DMS79 treated with DMSO at 0.1 percent for 48 hours (cell line): ENCODE measurements around the gene LGALS9C.
"Not testable (repeated sequence)": the region's sequence is repeated elsewhere in the genome, so short reads cannot be mapped to it uniquely, and the experiment has no call there.

Experiments used
- DNase-seq: peaks from one replicate; lab custom pipeline; 2025; lab: John Stamatoyannopoulos, UW

Gene LGALS9C

DNA sequence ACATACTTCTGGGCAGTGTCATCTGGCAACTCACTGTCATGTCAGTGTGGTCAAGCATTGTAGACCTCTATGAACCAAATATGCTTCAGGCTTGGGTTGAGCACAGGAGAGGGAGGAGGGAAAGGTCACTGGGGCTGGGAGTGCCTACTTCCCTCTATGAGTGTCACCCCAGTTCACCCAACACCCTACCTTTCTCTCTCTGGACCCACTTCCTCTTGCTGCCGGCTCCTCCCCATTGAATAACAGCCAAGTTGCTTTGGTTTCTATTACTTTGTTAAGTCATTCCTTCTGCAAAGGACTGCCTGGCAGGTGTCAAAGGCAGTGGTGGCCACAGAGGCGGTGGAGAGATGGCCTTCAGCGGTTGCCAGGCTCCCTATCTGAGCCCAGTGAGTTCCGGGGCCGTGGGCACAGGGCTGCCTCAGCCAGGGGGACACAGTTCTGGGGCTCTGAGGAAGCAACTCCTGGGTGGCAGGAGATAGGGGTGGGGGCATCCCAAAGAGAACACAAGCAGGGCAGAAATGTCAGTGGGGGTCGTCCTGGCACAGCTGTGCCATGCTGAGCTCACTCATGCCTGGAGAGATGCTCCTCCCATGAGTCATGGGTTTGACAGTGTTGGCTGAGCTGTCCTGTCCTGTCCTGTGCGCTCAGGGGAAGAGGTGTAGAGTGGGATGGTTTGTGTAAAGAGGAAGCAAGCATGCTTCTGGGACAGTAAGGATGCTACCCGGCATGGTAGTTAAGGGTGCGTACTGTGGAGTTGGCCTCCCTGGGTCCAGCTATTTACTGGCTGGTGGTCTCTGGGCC is at the start of gene LGALS9C:
Gene LGALS9C (plus strand): TSS at position 282 of the 801 bp plus-strand sequence. CDS start 66 bp downstream, at position 348.
- DNase-seq = not testable (repeated sequence)

DNA sequence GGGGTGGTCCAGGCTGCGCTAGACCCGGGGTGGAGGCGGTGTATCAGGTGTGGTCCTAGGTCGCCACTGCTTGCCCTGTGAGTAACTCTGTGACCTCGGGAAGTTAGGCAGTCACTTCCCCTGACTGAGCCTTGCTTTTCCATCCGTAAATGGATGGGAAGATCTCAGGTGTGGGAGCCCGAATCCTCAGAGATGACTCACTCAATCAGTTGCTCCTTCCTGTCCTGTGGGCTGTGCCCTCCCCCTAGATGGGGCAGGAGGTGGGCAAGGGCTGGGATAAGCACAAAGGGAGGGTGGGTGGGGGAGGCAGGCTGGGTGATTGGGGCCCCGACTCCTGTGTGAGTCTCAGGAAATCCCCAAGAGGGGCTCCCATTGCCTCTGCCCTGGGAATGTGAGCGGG is 44.4 kb upstream of the LGALS9C start:
- DNase-seq = not testable (repeated sequence)

DNA sequence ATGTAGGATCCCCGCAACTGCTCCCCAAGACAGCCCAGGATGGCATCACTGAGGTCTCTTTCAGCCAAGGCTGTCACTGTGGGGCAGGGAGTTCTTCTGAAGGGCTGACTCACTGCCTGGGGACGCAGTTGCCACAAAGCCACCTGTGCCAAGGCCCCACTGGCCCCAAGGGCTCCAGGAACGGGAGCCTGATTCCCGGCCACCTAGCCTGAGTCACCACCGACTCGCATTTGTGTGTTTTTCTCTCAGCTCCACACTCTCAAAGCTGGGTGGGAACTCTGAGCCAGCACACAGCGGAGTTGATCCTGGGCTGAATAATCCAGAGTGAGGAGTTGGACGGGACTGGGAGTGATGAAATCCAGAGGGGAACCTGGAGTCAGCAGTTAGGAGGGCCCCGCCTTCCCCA is 37.1 kb upstream of the LGALS9C start:
- not testable (repeated sequence) for DNase-seq

DNA sequence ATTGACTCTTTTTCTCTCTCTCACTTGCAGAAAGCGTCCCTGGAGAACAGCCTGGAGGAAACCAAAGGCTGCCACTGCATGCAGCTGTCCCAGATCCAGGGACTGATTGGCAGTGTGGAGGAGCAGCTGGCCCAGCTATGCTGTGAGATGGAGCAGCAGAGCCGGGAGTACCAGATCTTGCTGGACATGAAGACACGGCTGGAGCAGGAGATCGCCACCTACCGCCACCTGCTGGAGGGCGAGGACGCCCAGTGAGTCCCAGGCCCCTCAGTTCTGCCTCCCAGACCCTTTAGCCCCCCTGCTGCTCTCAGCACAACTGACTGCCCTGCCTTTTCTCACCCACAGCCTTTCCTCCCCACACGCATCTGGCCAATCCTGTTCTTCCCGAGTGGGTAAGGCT is 34.5 kb upstream of the LGALS9C start:
- not testable (repeated sequence) for DNase-seq

DNA sequence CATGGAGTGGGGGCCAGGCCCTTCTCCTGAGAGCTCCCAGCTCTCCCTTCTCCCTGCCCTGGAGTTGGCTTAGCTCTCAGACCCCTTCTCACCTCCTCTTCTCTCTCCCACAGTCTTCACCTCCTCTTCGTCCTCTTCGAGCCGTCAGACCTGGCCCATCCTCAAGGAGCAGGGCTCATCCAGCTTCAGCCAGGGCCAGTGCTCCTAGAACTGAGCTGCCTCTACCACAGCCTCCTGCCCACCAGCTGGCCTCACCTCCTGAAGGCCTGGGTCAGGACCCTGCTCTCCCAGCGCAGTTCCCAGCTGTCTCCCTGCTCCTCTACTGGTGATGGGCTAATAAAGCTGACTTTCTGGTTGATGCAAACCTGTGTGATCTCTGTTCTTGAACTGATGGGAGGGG is 34.1 kb upstream of the LGALS9C start:
- not testable (repeated sequence) for DNase-seq

DNA sequence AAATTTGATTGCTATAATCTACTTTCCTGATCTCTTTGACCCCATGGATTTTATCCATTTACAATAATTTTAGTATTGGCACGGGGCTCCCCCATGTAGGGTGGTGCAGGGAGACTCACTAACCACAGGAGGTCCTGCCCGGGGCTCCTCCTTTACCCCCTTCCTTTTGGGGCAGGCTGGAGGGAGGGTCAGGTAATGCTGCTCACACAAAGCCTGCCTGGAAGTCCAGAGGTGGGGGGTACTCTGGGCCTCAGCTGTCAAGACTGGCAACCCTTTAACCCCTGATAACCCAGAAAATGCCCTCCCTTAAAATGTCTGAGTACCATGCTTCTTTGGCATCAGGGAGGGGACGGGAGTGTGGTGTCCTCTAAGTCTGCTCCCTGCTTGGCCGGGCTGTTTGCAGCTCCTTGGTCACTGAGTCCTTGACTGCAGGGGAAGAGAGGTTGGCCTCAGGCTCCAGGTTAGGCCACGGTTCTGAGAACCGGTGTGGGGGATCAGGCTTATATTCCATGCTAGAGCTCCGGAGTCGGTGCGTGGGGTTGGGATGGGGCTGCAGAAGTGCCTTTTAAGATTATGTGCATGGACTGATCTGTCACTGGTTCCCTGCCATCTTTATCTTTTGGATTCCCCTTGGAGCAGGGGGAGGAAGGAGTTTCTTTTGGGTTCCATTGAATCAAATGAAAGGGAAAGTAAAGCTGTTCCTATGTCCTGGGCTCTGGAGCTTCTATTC is 28.9 kb upstream of the LGALS9C start:
- not testable (repeated sequence) for DNase-seq

DNA sequence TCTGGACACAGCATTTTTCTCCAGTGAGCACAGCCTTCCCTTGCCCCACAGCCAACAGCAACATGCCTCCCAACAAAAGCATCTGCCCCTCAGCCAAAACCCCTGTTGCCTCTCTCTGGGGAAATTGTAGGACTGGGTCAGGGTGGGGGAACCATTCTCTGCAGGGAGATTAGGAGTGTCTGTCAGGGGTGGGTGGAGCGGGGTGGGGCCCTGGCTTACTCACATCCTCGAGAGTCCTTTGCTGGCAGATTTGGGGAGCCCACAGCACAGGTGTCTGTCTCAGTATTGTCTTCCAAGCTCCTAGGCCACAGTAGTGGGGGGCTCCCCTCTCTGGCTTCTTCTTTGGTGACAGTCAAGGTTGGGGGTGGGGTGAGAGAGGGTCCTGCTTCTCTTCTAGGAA is 28.3 kb upstream of the LGALS9C start:
- DNase-seq = not testable (repeated sequence)

DNA sequence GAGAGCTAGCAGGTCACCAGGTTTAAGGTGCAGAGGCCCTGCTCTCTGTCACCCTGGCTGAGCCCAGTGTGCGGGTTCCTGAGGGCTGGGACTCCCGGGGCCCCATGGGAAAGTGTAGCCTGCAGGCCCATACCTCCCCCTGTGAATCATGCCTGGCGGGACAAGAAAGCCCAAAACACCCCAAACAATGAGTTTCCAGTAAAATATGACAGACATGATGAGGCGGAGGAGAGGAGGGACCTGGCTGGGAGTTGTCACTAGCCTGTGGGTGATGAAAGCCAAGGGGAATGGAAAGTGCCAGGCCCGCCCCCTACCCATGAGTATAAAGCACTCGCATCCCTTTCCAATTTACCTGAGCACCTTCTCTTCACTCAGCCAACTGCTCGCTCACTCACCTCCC is 26.8 kb upstream of the LGALS9C start:
- not testable (repeated sequence) for DNase-seq

DNA sequence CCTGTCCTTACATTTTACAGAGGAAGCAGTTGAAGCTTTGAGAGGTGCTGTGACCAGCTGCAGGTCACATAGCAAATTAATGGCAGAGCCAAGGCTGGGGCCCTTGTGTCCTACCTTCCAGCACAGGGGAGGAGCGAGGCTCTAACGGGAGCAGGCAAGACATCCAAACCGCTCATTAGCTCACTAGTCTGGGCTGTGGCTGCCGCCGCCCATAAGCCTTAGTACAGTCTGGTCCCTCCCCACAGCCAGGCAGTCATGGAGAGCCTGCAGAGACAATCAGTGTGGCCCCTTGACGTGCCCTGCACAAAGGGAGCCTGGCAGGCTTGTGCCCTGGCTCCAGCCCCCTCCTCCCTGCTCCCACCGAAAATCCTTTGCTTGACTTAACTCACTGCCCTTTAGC is 25.6 kb upstream of the LGALS9C start:
- DNase-seq = not testable (repeated sequence)

DNA sequence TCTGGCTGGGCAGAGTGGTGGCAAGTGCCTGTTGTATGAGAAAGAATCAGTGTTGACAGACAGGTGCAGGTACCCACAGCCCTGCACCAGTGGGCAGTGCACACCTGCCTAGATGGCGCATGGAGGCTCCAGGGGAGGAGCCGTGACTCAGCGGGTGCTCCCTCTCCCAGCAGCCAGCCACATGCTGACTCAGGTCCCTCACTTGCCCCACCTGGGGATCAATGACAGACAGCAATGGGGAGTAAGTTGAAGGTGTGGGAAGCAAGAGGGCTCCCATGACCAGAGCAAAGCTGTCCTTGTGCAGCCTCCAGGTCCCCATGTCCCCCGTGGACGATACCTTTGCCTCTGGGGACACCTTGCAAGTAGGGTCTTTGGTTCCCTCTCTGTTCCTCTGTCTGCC is 24.6 kb upstream of the LGALS9C start:
- not testable (repeated sequence) for DNase-seq

DNA sequence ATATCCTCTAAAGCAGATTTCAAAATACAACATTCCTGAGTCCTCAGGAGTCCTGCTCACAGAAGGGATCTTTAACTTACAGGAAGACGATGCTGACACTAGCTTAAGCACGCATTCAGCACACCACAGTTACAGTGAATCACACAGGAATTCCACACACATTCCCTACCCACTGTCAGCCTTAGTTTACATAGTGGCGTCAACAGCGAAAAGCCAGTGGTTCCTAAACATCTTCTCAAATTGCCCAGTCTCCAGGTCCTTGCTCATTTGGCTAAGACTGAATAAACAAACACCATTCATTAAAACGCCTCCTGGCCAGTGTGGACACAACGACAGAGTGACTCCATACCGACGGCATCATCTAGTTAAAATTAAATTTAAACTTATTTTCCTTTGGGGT is 17.6 kb upstream of the LGALS9C start:
- DNase-seq = not testable (repeated sequence)

DNA sequence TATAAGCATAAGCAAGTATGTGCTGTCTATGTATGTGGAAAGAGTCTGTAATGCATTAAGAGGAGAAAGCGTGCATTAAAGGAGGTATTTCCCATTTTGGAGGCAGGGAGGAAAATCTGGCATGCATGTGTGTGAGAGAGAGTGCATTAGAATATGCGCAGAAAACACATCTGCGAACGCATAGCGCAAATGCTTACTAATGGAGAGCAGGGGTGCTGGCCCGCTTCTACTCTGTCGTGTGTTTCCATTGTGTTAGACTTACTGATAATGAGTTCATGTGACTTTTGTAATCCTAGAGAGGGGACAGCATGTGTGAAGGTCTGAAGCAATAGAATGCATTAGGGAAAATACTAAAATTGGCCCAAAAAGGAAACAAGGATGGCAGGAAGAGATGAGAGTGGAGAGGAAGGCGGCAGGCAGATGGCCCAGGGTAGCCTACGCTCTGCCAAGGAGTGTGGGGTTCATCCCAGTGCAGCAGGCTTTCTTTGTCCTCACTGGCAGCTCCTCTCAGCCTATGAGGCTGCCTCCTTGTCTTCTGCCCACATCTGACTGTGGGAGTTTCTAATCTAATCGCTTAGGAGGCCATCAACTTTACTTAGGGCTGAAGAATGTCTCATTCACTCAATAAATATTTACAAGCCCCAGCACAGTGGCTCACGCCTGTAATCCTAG is 12.6 kb upstream of the LGALS9C start:
- DNase-seq = not testable (repeated sequence)

DNA sequence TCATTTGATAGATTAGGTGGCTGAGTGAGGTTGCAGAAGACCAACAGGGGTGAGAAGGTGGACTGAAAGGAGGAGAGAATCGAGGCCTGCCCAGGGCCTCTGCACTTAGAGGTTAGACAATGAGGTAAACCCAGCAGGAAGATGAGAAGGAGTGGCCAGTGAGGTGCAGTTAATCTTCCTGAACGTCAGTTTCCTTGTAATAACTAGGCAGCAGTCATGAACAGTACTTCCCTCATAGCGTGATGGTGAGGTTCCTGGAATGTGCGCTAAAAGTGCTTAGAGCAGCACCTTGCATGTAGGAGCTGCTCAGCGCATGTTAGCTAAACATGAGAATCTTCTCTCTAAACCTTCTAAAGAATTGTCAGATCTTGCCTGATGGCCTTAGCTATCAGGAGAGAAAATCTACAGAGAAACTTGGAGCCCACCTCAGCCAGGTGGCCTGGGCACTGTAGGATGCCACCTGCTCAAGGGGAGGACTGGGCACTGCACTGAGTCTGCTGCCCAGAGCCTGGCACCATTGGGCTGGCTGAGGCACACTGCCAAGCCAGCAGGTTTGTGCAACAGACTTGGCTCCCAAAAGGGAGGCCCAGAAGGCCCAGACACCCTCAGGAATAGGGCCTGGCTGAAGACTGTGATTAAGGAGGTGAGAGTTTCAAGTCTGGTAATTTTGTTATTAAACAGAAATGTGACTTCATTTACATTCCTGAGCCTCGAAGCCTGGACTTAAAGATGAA is 10.2 kb upstream of the LGALS9C start:
- not testable (repeated sequence) for DNase-seq

DNA sequence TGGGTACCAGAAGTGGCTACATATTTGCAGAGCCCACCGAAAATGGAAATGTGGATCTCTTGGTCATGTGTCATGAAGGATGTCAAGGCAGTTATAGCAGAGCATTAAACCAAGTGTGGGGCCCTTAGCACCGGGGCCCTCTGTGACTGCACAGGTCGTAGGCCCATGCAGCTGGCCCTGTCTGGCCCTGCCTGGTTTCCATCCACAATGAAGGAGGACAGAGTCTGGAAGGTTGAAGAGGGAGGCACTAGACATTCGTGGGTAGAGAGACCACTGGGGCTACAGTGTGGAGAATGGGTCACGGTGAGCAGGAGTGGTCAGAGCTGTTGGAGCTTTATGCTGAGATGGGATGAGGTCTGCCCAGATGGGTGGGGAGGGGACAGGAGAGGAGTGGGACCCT is 9.6 kb upstream of the LGALS9C start:
- not testable (repeated sequence) for DNase-seq

DNA sequence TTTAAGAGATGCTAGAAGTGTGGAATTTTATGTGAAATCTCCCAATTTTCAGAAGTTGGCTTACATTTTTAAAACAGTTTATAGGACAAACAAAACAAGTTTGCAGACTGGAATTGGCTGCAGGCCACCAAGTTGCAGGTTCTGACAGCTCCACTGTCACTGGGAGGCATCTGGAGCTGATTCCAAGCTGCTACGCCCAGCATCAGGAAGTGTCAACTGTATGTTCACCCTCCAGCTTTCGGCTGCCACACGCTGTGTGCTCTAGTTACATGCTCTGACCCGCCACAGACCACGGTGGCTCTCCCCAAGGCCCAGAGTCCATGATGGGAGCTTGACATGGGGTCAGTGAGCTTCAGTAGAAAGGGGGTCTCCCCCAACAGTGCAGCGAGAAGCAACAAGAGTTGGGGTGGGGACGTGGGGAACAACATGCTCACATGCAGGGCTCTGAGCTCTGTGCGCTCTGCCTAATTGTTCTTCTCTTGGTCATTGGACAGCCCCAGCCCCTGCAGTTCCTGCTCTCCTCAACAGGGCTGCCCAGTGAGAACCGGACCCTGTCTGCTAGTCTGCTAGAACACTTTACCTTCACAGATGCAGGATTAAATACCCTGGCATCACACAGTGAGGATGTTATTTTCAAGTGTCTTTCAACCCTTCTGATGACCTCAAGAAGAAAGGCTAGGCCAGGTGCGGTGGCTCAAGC is 8.0 kb upstream of the LGALS9C start:
- DNase-seq = not testable (repeated sequence)

DNA sequence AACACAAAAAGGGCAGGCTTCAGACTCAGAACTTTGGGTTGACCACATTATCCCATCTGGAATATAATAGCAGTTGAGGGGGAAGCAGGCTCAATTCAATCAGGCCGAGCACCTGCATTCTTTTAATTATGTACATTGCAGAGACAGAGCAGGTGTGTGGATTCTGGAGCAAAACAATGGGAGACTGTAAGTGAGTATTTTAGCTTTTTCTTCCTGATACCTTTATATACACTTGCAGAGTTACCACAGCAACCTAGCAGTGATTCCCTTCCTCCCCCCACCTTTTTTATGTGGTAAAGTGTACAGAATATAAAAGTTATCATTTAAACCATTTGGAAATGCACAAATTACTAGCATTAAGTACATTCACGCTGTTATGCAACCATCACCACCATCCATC is 6.8 kb upstream of the LGALS9C start:
- not testable (repeated sequence) for DNase-seq

DNA sequence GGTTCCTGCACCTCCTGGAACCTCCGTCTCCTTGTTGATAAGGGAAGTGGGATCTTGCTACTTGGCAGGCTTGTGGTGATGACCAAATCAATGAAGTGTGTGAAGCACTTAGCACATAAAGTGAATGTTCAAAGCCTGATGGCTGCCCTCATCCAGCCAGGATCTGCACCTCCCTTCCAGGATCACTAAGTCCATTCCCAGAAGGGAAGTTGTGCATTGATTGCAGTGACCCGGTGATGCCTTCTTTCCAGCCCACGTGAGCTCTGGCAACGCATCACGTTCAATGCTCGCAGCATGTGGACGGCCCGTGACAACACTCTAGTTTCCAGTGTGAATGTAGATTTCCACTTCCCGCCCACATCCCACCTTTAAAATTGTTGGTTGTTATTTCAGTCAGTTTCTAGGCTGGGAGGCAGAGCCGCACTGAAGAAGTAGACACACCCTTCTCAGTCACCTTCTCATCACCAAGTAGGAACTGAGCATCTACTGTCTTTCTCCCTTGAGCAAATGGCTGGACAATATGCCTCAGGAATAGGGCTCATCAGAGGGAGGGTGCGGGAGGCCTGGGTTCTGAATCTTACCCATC is 6.2 kb upstream of the LGALS9C start:
- not testable (repeated sequence) for DNase-seq

DNA sequence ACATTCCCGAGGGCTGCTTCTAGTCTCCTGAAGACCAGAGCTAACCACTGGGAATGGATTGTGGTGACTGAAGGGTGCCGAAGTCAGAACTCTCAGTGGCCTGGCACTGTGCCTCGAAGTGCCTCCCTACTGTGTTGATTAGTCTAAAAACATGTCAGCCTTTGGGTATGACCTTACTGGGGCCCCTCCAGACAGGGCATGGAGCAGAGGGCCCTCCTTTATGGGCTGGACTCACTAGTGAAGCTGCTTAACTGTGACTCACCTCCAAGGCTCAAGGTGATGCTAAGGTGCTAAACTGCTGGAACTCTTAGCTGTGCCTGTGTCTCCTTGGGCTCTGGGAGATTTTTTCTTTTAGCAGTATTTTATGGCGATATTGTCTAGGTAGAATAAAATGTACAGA is 2.6 kb upstream of the LGALS9C start:
- not testable (repeated sequence) for DNase-seq

DNA sequence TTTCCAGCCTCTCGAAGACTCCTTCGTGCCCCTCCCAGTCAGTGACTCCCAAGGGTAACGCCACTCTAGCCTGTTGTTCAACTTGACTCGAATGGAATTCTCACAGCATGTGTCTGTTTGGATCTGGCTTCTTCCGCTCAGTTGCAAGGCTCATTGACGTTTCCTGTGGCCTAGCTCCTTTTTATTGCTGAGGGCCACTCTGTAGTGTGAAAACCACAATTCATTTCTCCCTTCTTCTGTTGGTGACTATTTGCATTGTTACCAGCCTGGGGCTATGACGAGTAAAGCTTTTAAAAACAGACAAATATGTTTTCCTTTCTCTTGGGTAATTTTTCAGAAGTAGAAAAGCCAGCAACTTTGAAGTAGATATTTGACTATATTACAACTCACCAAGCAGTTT is 1.8 kb upstream of the LGALS9C start:
- not testable (repeated sequence) for DNase-seq

DNA sequence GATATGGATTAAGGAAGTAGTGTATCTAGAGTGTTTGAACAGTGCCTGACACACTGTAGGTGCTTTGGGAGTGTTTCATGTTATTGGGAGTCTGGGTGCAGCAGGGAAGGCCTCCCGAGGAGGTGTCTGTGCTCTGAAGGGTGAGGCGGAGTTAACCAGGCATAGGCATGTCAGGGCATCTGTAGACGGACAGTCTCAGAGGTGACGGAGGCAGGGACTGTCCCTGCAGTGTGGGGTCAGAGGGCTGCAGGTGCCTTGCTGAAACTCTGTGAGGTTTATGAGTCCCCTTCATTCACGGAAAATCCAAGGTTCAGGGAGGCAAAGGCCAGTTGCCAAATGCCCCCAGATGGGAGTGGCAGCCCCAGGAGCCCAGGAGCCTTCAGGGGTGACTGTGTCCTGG is 778 bp downstream of the LGALS9C start:
- not testable (repeated sequence) for DNase-seq

DNA sequence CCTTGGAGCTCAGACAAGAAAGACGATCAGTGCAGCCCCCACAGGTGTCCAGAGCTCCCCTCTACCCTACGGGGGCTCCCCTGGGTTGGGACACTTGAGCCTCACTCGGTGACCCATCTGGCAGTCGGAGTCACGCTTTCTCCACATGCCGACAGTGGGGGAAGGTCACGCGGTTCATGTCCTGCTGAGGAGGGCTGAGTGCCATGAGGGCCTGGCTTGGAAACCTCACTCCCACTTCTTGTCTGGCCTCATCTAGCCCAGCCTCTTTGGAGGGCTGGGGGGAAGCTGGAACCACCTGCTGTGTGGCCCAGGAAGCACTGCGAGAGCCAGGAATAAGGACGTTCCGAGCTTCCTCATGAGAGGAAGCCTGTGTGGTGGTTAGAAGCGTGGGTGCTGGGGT is 1.8 kb downstream of the LGALS9C start:
- not testable (repeated sequence) for DNase-seq
